ENCODE measurements around the gene DUSP22. TPM values are rescaled to one million over a fixed set of nuclear protein-coding genes. Genes with fewer than 3 reads are reported as not detected.

Gene DUSP22
- polyA plus RNA-seq, 1 of the 3 experiments (the other 2 are of a cell fraction) = 6.8 TPM

GRCh38 chr6:284486-284885 is 7.8 kb upstream of the DUSP22 start:
- H3K9me2 ChIP-seq = no peaks in the 10 kb centered on the region
- peaks cover 89% of the 10 kb centered on the region for H3K27me3 ChIP-seq (ENCODE audit: insufficient read depth)
- H3K4me3 ChIP-seq (ENCODE audit: low read depth in 2 of 2, low read length in 1 of 2) = no peak overlapping the region
- no peak overlapping the region for H3K9ac ChIP-seq
- ChIA-PET POLR2A (no interaction called here), CTCF (interaction anchor here (1.9 kb wide), 1 partner anchor 96 kb away, joined by 4 read pairs; no protein-coding TSS in a partner anchor)
- no peaks in the 10 kb centered on the region for H3K79me2 ChIP-seq (ENCODE audit: insufficient read depth)
- no peak overlapping the region for H3K4me2 ChIP-seq
- H3F3A ChIP-seq (replicated peaks; ENCODE audit: insufficient read depth) = no peaks in the 10 kb centered on the region
- no peaks in the 10 kb centered on the region for H3K9me3 ChIP-seq
- no peaks in the 10 kb centered on the region for H3K36me3 ChIP-seq (replicated peaks in 1 of 2; ENCODE audit: control insufficient read depth in 1 of 2, insufficient read depth in 2 of 2, low read length in 1 of 2)
- WGBS (ENCODE audit: low lambda C conversion rate) = 13% methylated on average over 4 of the region's 4 CpGs
- H3K27ac ChIP-seq (ENCODE audit: low read depth in 2 of 2, low read length in 1 of 2) = no peak overlapping the region
- no peaks in the 10 kb centered on the region; a peak in 1 of 4 replicates for H3K4me1 ChIP-seq (ENCODE audit: control insufficient read depth in 1 of 2, insufficient read depth in 2 of 2, low read depth in 1 of 2, low read length in 1 of 2)
- no peak for TF ChIP-seq EP300 (IDR thresholded peaks at IDR 0.05; ENCODE audit: borderline replicate concordance in 1 of 2, low read depth in 1 of 2, low read length in 1 of 2)
- TF ChIP-seq GATA2 (CRISPR knock-in tag; IDR thresholded peaks at IDR 0.05) = no peak
- no peak for TF ChIP-seq NRF1 (IDR thresholded peaks at IDR 0.05; ENCODE audit: low read depth, low read length)
- TF ChIP-seq TEAD4 (IDR thresholded peaks at IDR 0.05; ENCODE audit: borderline replicate concordance, insufficient read depth) = no peak
- no peak for TF ChIP-seq USF1 (IDR thresholded peaks at IDR 0.05; ENCODE audit: borderline replicate concordance, low read depth)
- no peak for TF ChIP-seq IRF3 (IDR thresholded peaks at IDR 0.05; ENCODE audit: low read depth, low read length)
- no peak for TF ChIP-seq FOXM1 (IDR thresholded peaks at IDR 0.05; ENCODE audit: low read depth)
- no peak for TF ChIP-seq RXRA (IDR thresholded peaks at IDR 0.05; ENCODE audit: borderline replicate concordance, low read depth)
- TF ChIP-seq RFX5 (IDR thresholded peaks at IDR 0.05; ENCODE audit: low read length) = no peak
- no peak for TF ChIP-seq PBX3 (IDR thresholded peaks at IDR 0.05)
- no peak for TF ChIP-seq CHD2 (IDR thresholded peaks at IDR 0.05; ENCODE audit: low read length, partially characterized antibody)
- no peak for TF ChIP-seq TCF12 (IDR thresholded peaks at IDR 0.05)
- no peak for TF ChIP-seq MEF2A (IDR thresholded peaks at IDR 0.05; ENCODE audit: borderline replicate concordance, low read depth)
- TF ChIP-seq FOSL2 (IDR thresholded peaks at IDR 0.05; ENCODE audit: borderline replicate concordance, low read depth) = no peak
- TF ChIP-seq YY1 (IDR thresholded peaks at IDR 0.05; ENCODE audit: low read depth) = no peak
- no peak for TF ChIP-seq GABPA (IDR thresholded peaks at IDR 0.05; ENCODE audit: low read depth)
- no peak for TF ChIP-seq MAX (IDR thresholded peaks at IDR 0.05; ENCODE audit: low read depth)
- no peak for TF ChIP-seq RAD21 (IDR thresholded peaks at IDR 0.05; ENCODE audit: low read length)
- no peak for TF ChIP-seq JUND (IDR thresholded peaks at IDR 0.05)
- TF ChIP-seq MXI1 (IDR thresholded peaks at IDR 0.05; ENCODE audit: low read depth, low read length) = no peak
- no peaks in the 10 kb centered on the region for H4K20me1 ChIP-seq (ENCODE audit: insufficient read depth)
- H2AFZ ChIP-seq (ENCODE audit: low read depth) = no peak overlapping the region
- DNase-seq = no peak
